Activated naive CD8-positive, alpha-beta T cell treated with anti-CD3 and anti-CD28 coated beads for 36 hours (primary cell): Measurements from ENCODE around the gene MRPL33. TPM values are rescaled to one million over a fixed set of nuclear protein-coding genes. Genes with fewer than 3 reads are reported as not detected.

Source experiments
- DNase-seq: peaks from one replicate; pipeline ENCODE4 v3.0.0; 2021
- H3K27ac Mint-ChIP-seq: one replicate; pipeline ENCODE4 v1.8.0; 2022; ENCODE audit warnings: mild to moderate bottlenecking, moderate library complexity, mixed read lengths
- H3K27me3 Mint-ChIP-seq: one replicate; pipeline ENCODE4 v1.8.0; 2022; ENCODE audit warnings: mild to moderate bottlenecking, mixed read lengths
- H3K36me3 Mint-ChIP-seq: one replicate; pipeline ENCODE4 v1.8.0; 2021; ENCODE audit warnings: mild to moderate bottlenecking, mixed read lengths
- H3K4me1 Mint-ChIP-seq: one replicate; pipeline ENCODE4 v1.8.0; 2021; ENCODE audit warnings: mixed read lengths
- H3K4me3 Mint-ChIP-seq: one replicate; pipeline ENCODE4 v1.8.0; 2022; ENCODE audit warnings: mild to moderate bottlenecking, moderate library complexity, mixed read lengths
- H3K9me3 Mint-ChIP-seq: one replicate; pipeline ENCODE4 v1.8.0; 2022; ENCODE audit warnings: mixed read lengths
- total RNA-seq, 2 experiments: library from RNA; stranded (reverse); gene quantifications; one replicate each; pipeline ENCODE4 v1.2.3, GENCODE V29; 2021

Gene MRPL33
- total RNA-seq, 2 experiments from 2014 or later, result 68.9 to 82.6 TPM

GRCh38 chr2:27805180-27805579 lies 33.7 kb downstream of the MRPL33 start:
- Mint-ChIP-seq H3K27me3 (no peaks in the 10 kb centered on the region), H3K9me3 (no peaks in the 10 kb centered on the region), H3K4me1 (no peaks in the 10 kb centered on the region), H3K27ac (no peak overlapping the region), H3K36me3 (no peaks in the 10 kb centered on the region), H3K4me3 (no peak overlapping the region)
- DNase-seq, result no peak

GRCh38 chr2:27806311-27807059 lies 35.0 kb downstream of the MRPL33 start:
- no peaks in the 10 kb centered on the region for H3K9me3 Mint-ChIP-seq
- H3K27me3 Mint-ChIP-seq, result no peaks in the 10 kb centered on the region
- no peaks in the 10 kb centered on the region for H3K4me1 Mint-ChIP-seq
- no peak overlapping the region for H3K27ac Mint-ChIP-seq
- H3K36me3 Mint-ChIP-seq, result no peaks in the 10 kb centered on the region
- H3K4me3 Mint-ChIP-seq, result no peak overlapping the region
- no peak for DNase-seq

DNA sequence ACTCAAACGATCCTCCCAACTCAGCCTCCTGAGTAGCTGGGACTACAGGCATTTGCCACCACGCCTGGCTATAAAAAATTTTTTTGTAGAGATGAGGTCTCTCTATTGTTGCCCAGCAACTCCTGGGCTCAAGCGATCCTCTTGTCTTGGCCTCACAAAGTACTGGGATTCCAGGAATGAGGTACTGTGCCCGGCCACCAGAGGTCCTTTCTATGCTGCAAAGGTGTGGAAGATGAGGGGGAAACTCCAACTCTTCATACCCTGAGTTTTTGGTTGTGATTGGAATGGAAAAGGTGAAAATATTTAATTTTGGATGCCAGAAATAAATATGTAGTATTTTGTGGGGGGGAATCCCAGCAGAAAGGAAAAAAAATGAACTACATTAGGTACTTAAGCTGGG lies 36.0 kb downstream of the MRPL33 start:
- DNase-seq, result no peak
- Mint-ChIP-seq H3K36me3 (peaks cover 2% of the 10 kb centered on the region), H3K9me3 (no peaks in the 10 kb centered on the region), H3K27ac (no peak overlapping the region), H3K4me3 (no peak overlapping the region), H3K27me3 (no peaks in the 10 kb centered on the region), H3K4me1 (no peaks in the 10 kb centered on the region)

DNA sequence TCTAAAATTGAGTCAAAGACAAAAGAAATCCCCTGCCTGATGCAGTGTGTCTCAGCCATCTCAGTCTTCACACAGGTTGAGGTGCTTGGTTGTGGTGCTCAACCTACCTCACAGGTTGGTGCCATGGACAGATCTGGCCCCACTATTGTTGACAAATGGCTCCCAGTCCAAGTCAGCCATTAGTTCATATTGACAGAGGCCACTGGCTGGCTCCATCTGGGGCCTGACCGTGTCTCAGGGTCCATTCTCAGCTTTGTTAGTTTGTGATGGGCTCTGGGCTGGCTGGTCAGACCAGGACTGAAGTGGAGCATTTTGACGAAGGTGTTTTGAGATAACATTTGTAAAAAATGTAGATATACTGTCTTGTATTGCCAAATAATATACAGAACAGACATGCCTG lies 36.9 kb downstream of the MRPL33 start:
- no peak for DNase-seq
- Mint-ChIP-seq H3K27ac (no peak overlapping the region), H3K27me3 (no peaks in the 10 kb centered on the region), H3K9me3 (no peaks in the 10 kb centered on the region), H3K36me3 (peaks cover 2% of the 10 kb centered on the region), H3K4me3 (no peak overlapping the region), H3K4me1 (no peaks in the 10 kb centered on the region)

- Mint-ChIP-seq H3K9me3 (no peaks in the 10 kb centered on the region), H3K27me3 (no peaks in the 10 kb centered on the region), H3K27ac (no peak overlapping the region), H3K36me3 (peaks cover 2% of the 10 kb centered on the region), H3K4me1 (no peaks in the 10 kb centered on the region), H3K4me3 (no peak overlapping the region)
- DNase-seq, result no peak
Observed at GRCh38 chr2:27808984-27809383, 37.5 kb downstream of the MRPL33 start.

DNA sequence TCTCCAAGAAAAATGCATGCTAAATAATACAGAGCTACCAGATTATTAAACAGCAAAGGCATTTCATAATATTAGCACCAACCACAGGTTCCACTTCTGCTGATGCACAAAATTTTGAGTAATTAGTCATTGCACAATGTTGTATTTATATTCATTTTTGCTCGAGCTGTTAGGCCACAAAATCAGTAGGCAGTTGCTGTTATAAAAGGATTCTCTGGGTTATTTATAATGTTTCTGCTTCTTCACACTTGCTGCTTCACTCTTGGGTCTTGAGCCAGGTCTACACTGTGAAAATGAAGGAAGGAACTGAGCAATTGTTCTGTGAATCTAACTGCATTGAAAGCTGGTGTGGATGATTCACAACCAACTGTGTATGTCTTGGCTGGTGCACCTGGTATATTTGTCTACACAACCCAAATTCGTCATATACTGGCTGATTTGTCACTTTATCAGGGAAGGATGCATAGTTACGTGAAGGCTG lies 38.3 kb downstream of the MRPL33 start:
- H3K9me3 Mint-ChIP-seq, result no peaks in the 10 kb centered on the region
- no peak for DNase-seq
- H3K4me3 Mint-ChIP-seq, result no peak overlapping the region
- H3K36me3 Mint-ChIP-seq, result peaks cover 2% of the 10 kb centered on the region
- no peak overlapping the region for H3K27ac Mint-ChIP-seq
- H3K27me3 Mint-ChIP-seq, result no peaks in the 10 kb centered on the region
- H3K4me1 Mint-ChIP-seq, result no peaks in the 10 kb centered on the region

DNA sequence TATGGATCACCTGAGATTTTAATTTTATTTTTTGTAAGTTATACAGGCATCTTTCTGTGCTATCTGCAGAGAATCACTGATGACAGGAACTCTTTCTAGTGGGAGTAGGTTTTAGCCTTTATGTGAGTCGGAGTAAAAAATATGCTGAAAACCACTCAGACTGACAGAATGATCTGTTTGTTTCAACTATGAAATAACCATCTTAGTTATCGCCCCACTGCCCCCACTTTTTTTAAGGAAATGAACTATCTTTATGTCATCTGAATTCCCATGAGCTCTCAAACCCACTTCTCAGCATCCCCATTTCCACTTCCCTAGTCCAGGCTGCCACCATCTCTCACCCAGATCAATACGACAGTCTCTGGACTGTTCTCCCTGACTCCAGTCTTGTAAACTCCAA lies 38.9 kb downstream of the MRPL33 start:
- no peak for DNase-seq
- H3K4me3 Mint-ChIP-seq, result no peak overlapping the region

DNA sequence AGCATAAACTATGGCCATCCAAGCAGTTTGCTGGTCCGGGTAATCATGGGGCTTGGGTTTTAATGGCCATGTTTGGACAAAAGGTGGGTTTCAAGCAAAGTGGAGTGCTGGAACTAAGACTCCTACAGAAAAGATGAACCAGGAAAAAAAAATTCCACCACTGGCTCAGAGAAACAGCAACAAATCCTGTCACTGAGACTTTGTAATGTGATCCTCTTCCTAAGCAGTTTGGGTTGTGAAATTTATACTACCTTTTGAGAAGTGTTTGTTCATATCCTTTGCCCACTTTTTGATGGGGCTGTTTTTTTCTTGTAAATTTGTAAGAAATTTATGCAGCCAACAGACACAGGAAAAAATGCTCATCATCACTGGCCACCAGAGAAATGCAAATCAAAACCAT lies 40.2 kb downstream of the MRPL33 start:
- Mint-ChIP-seq H3K4me1 (no peaks in the 10 kb centered on the region), H3K36me3 (peaks cover 2% of the 10 kb centered on the region), H3K9me3 (no peaks in the 10 kb centered on the region), H3K4me3 (no peak overlapping the region), H3K27me3 (no peaks in the 10 kb centered on the region), H3K27ac (no peak overlapping the region)
- DNase-seq, result no peak

More for the DNA sequence above, 38.9 kb downstream of the MRPL33 start:
- H3K36me3 Mint-ChIP-seq, result peaks cover 2% of the 10 kb centered on the region
- H3K9me3 Mint-ChIP-seq, result no peaks in the 10 kb centered on the region
- no peak overlapping the region for H3K27ac Mint-ChIP-seq
- H3K27me3 Mint-ChIP-seq, result no peaks in the 10 kb centered on the region
- H3K4me1 Mint-ChIP-seq, result no peaks in the 10 kb centered on the region

GRCh38 chr2:27814758-27815157 lies 43.2 kb downstream of the MRPL33 start:
- Mint-ChIP-seq H3K27ac (no peak overlapping the region), H3K36me3 (peaks cover 5% of the 10 kb centered on the region), H3K4me1 (no peaks in the 10 kb centered on the region), H3K27me3 (no peaks in the 10 kb centered on the region), H3K9me3 (no peaks in the 10 kb centered on the region), H3K4me3 (no peak overlapping the region)
- no peak for DNase-seq

- no peak overlapping the region for H3K27ac Mint-ChIP-seq
- DNase-seq, result no peak
- H3K4me3 Mint-ChIP-seq, result no peak overlapping the region
- H3K4me1 Mint-ChIP-seq, result no peaks in the 10 kb centered on the region
- H3K36me3 Mint-ChIP-seq, result peaks cover 5% of the 10 kb centered on the region
- H3K27me3 Mint-ChIP-seq, result no peaks in the 10 kb centered on the region
- no peaks in the 10 kb centered on the region for H3K9me3 Mint-ChIP-seq
Observed at GRCh38 chr2:27815860-27816438, 44.4 kb downstream of the MRPL33 start.

GRCh38 chr2:27822049-27822448 lies 50.5 kb downstream of the MRPL33 start:
- Mint-ChIP-seq H3K36me3 (peaks cover 10% of the 10 kb centered on the region), H3K9me3 (peaks cover 4% of the 10 kb centered on the region), H3K4me3 (no peak overlapping the region), H3K27ac (no peak overlapping the region), H3K4me1 (no peaks in the 10 kb centered on the region), H3K27me3 (no peaks in the 10 kb centered on the region)
- no peak for DNase-seq

- H3K9me3 Mint-ChIP-seq, result peaks cover 4% of the 10 kb centered on the region
- DNase-seq, result no peak
Observed at GRCh38 chr2:27823135-27823534, 51.6 kb downstream of the MRPL33 start.

GRCh38 chr2:27823569-27823968 lies 52.0 kb downstream of the MRPL33 start:
- H3K4me1 Mint-ChIP-seq, result no peaks in the 10 kb centered on the region
- peaks cover 8% of the 10 kb centered on the region for H3K36me3 Mint-ChIP-seq
- H3K9me3 Mint-ChIP-seq, result peaks cover 4% of the 10 kb centered on the region
- no peak overlapping the region for H3K27ac Mint-ChIP-seq
- H3K27me3 Mint-ChIP-seq, result no peaks in the 10 kb centered on the region
- no peak for DNase-seq
- no peak overlapping the region for H3K4me3 Mint-ChIP-seq

More at GRCh38 chr2:27823135-27823534, 51.6 kb downstream of the MRPL33 start:
- no peak overlapping the region for H3K27ac Mint-ChIP-seq
- peaks cover 8% of the 10 kb centered on the region for H3K36me3 Mint-ChIP-seq
- H3K4me3 Mint-ChIP-seq, result no peak overlapping the region
- H3K4me1 Mint-ChIP-seq, result no peaks in the 10 kb centered on the region
- H3K27me3 Mint-ChIP-seq, result no peaks in the 10 kb centered on the region

- Mint-ChIP-seq H3K4me3 (no peak overlapping the region), H3K27ac (no peak overlapping the region), H3K9me3 (peaks cover 4% of the 10 kb centered on the region), H3K4me1 (no peaks in the 10 kb centered on the region), H3K27me3 (no peaks in the 10 kb centered on the region), H3K36me3 (peaks cover 8% of the 10 kb centered on the region)
- DNase-seq, result no peak
Observed at GRCh38 chr2:27824401-27824800, 52.9 kb downstream of the MRPL33 start.

- peaks cover 4% of the 10 kb centered on the region for H3K9me3 Mint-ChIP-seq
- peaks cover 9% of the 10 kb centered on the region for H3K36me3 Mint-ChIP-seq
- H3K27me3 Mint-ChIP-seq, result no peaks in the 10 kb centered on the region
- no peak for DNase-seq
- H3K4me1 Mint-ChIP-seq, result no peaks in the 10 kb centered on the region
- H3K4me3 Mint-ChIP-seq, result no peak overlapping the region
- no peak overlapping the region for H3K27ac Mint-ChIP-seq
Observed at GRCh38 chr2:27828305-27828704, 56.8 kb downstream of the MRPL33 start.
